Measurements from ENCODE around the gene NAV2.

The NAV2 gene

GRCh38 chr11:19832086-19832750 lies 119.6 kb downstream of the NAV2 start:
- Histone ChIP-seq H3K27me3 (ENCODE audit: insufficient read depth, low read length, poor library complexity) (no peaks in the 10 kb centered on the region), H2AFZ (ENCODE audit: low read depth, low read length) (no peak overlapping the region), H3K4me3 (ENCODE audit: low read depth in 1 of 2, low read length in 2 of 2) (no peak overlapping the region), H3K4me1 (ENCODE audit: insufficient read depth, low read length) (no peaks in the 10 kb centered on the region), H3K79me2 (ENCODE audit: insufficient read depth, low read length) (no peaks in the 10 kb centered on the region), H3K4me2 (ENCODE audit: insufficient read depth, low read length) (no peak overlapping the region), H3K9me3 (ENCODE audit: insufficient read depth, low read length, severe bottlenecking) (no peaks in the 10 kb centered on the region), H3K36me3 (ENCODE audit: insufficient read depth, low read length) (no peaks in the 10 kb centered on the region), H4K20me1 (ENCODE audit: insufficient read depth, low read length) (no peaks in the 10 kb centered on the region), H3K9ac (ENCODE audit: low read depth, low read length) (no peak overlapping the region), H3K27ac (ENCODE audit: low read length) (no peak overlapping the region)
- DNase-seq: no peak
- no peak for ATAC-seq (ENCODE audit: insufficient read depth, low read depth)
- TF ChIP-seq CTCF (IDR thresholded peaks at IDR 0.05; ENCODE audit: borderline replicate concordance, extremely low read depth, low read length, poor library complexity, severe bottlenecking) (no peak), EZH2 (IDR thresholded peaks at IDR 0.05; ENCODE audit: borderline replicate concordance, low read depth, low read length, severe bottlenecking) (no peak)

GRCh38 chr11:19832901-19833300 lies 120.3 kb downstream of the NAV2 start:
- Histone ChIP-seq H3K4me2 (ENCODE audit: insufficient read depth, low read length) (no peak overlapping the region), H3K9ac (ENCODE audit: low read depth, low read length) (no peak overlapping the region), H3K79me2 (ENCODE audit: insufficient read depth, low read length) (no peaks in the 10 kb centered on the region), H2AFZ (ENCODE audit: low read depth, low read length) (no peak overlapping the region), H3K36me3 (ENCODE audit: insufficient read depth, low read length) (no peaks in the 10 kb centered on the region), H4K20me1 (ENCODE audit: insufficient read depth, low read length) (no peaks in the 10 kb centered on the region), H3K27ac (ENCODE audit: low read length) (no peak overlapping the region), H3K9me3 (ENCODE audit: insufficient read depth, low read length, severe bottlenecking) (no peaks in the 10 kb centered on the region), H3K4me3 (ENCODE audit: low read depth in 1 of 2, low read length in 2 of 2) (no peak overlapping the region), H3K27me3 (ENCODE audit: insufficient read depth, low read length, poor library complexity) (peaks cover 3% of the 10 kb centered on the region), H3K4me1 (ENCODE audit: insufficient read depth, low read length) (no peaks in the 10 kb centered on the region)
- TF ChIP-seq CTCF (IDR thresholded peaks at IDR 0.05; ENCODE audit: borderline replicate concordance, extremely low read depth, low read length, poor library complexity, severe bottlenecking): no peak
- TF ChIP-seq EZH2 (IDR thresholded peaks at IDR 0.05; ENCODE audit: borderline replicate concordance, low read depth, low read length, severe bottlenecking): no peak
- DNase-seq (no peak), ATAC-seq (ENCODE audit: insufficient read depth, low read depth) (no peak)

GRCh38 chr11:19834771-19835170 lies 122.1 kb downstream of the NAV2 start:
- H3K79me2 ChIP-seq (ENCODE audit: insufficient read depth, low read length): no peaks in the 10 kb centered on the region
- no peak for DNase-seq
- H3K4me2 ChIP-seq (ENCODE audit: insufficient read depth, low read length): no peak overlapping the region
- H3K9me3 ChIP-seq (ENCODE audit: insufficient read depth, low read length, severe bottlenecking): no peaks in the 10 kb centered on the region
- H2AFZ ChIP-seq (ENCODE audit: low read depth, low read length): no peak overlapping the region
- H3K4me3 ChIP-seq (ENCODE audit: low read depth in 1 of 2, low read length in 2 of 2): no peak overlapping the region
- no peaks in the 10 kb centered on the region for H3K4me1 ChIP-seq (ENCODE audit: insufficient read depth, low read length)
- no peak overlapping the region for H3K9ac ChIP-seq (ENCODE audit: low read depth, low read length)
- no peak for TF ChIP-seq CTCF (IDR thresholded peaks at IDR 0.05; ENCODE audit: borderline replicate concordance, extremely low read depth, low read length, poor library complexity, severe bottlenecking)
- no peak for TF ChIP-seq EZH2 (IDR thresholded peaks at IDR 0.05; ENCODE audit: borderline replicate concordance, low read depth, low read length, severe bottlenecking)
- no peaks in the 10 kb centered on the region for H3K36me3 ChIP-seq (ENCODE audit: insufficient read depth, low read length)
- H4K20me1 ChIP-seq (ENCODE audit: insufficient read depth, low read length): no peaks in the 10 kb centered on the region
- no peak for ATAC-seq (ENCODE audit: insufficient read depth, low read depth)
- H3K27ac ChIP-seq (ENCODE audit: low read length): no peak overlapping the region
- H3K27me3 ChIP-seq (ENCODE audit: insufficient read depth, low read length, poor library complexity): peaks cover 8% of the 10 kb centered on the region

All from DND-41 (cell line).